GM12864 (cell line): ENCODE results near the gene ZNF138.

ENCODE experiments used
- DNase-seq: peaks from one replicate; pipeline ENCODE4 v3.0.0-alpha.2; 2011; ENCODE audit warnings: low read depth
- H3K4me3 ChIP-seq: 2 replicates; pipeline ENCODE4 v1.5.1; 2011; ENCODE audit warnings: mild to moderate bottlenecking, low read depth, low read length, control low read depth
- TF ChIP-seq, protein P1 (sequence below): IDR thresholded peaks from 2 replicates; pipeline ENCODE4 v1.5.1; 2011; ENCODE audit warnings: low read depth, mild to moderate bottlenecking, moderate library complexity, low read length, control low read depth, inconsistent platforms; ENCODE audit errors: missing control alignments

ZNF138 gene

DNA sequence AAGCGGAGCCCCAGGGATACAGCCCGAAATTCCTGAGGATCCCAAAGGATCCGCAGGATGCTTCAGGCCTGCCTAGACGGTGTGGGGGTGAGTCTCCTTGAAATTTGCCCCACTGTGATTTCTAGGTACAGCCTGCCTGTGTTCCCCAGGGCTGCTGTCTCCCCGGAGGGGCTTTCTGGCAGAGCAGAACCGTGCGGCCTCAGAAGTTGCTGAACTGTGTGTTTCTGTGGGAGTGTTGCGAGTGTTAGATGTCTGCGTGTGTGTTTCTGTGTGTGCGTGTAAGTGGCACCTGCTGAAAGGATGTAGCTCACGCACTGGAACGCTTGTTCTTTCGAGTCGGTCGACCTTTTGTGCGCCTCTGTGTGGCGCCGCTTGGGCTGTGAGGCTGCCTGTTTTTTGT lies 81.0 kb downstream of the ZNF138 start:
- no peak for DNase-seq
- TF ChIP-seq, protein P1, sequence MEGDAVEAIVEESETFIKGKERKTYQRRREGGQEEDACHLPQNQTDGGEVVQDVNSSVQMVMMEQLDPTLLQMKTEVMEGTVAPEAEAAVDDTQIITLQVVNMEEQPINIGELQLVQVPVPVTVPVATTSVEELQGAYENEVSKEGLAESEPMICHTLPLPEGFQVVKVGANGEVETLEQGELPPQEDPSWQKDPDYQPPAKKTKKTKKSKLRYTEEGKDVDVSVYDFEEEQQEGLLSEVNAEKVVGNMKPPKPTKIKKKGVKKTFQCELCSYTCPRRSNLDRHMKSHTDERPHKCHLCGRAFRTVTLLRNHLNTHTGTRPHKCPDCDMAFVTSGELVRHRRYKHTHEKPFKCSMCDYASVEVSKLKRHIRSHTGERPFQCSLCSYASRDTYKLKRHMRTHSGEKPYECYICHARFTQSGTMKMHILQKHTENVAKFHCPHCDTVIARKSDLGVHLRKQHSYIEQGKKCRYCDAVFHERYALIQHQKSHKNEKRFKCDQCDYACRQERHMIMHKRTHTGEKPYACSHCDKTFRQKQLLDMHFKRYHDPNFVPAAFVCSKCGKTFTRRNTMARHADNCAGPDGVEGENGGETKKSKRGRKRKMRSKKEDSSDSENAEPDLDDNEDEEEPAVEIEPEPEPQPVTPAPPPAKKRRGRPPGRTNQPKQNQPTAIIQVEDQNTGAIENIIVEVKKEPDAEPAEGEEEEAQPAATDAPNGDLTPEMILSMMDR, result no peak
- no peak overlapping the region for H3K4me3 ChIP-seq

DNA sequence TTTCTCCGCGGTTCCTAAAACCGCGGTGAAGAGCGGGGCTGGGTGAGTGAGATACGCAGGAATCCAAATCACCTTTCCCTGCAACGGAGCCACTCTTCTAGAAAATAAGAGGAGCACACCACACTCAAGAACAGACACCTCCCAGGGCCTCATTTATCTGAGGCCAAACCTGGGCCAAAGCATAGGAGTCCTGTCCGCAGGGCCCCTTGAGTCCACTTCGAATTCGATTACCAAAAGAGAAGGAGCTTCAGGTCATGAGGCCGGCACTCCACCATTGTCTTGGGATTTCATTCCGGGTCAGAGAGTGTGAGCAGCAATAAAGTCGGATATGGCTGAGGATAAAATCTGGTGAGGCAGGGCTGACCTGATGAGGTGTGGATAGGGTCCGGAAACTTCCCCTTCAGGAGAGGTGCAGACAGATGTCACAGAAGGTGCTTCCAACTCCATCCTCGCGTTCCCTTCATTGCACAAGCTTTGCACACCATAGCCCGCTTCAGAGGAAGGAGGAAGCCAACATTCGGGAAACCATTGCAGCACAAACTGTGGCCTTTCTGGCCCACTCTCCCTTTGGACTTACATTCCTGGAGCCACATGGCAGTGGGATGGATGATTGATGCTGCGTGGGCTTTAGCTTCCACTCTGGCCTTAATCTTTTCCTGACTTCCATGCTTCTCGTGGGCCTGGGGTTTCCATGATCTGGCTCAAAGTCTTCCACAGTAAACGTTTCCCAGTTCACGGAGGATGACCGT lies 81.6 kb downstream of the ZNF138 start:
- TF ChIP-seq, protein P1, result no peak
- no peak overlapping the region for H3K4me3 ChIP-seq
- no peak for DNase-seq

- DNase-seq, result peak; percentile 8
- peak overlapping the region; percentile 9 for H3K4me3 ChIP-seq
Observed at GRCh38 chr7:64876792-64877713, 82.8 kb downstream of the ZNF138 start.

GRCh38 chr7:64877714-64878610 lies 83.7 kb downstream of the ZNF138 start:
- H3K4me3 ChIP-seq, result peak overlapping the region; percentile 9; the same call in 1 of the 2 replicates
- TF ChIP-seq, protein P1, result no peak
- DNase-seq, result no peak

More at GRCh38 chr7:64876792-64877713, 82.8 kb downstream of the ZNF138 start:
- TF ChIP-seq, protein P1, result no peak

DNA sequence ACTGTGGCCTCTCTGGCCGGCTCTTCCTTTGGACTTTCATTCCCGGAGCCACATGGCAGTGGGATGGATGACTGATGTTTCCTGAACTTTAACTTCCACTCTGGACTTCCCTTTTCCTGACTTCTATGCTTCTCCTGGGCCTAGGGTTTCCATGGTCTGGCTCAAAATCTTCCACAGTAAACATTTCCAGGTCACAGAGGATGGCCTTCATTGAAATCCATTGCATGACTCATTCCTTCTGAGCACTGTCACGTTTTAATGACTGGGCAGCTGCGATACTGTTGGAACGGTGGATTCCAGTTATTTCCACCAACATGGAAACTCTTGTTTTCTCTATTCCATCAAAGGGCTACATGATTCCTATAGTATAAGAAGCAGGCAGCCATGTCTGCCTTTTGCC lies 84.5 kb downstream of the ZNF138 start:
- no peak overlapping the region for H3K4me3 ChIP-seq
- no peak for DNase-seq
- TF ChIP-seq, protein P1, result no peak

DNA sequence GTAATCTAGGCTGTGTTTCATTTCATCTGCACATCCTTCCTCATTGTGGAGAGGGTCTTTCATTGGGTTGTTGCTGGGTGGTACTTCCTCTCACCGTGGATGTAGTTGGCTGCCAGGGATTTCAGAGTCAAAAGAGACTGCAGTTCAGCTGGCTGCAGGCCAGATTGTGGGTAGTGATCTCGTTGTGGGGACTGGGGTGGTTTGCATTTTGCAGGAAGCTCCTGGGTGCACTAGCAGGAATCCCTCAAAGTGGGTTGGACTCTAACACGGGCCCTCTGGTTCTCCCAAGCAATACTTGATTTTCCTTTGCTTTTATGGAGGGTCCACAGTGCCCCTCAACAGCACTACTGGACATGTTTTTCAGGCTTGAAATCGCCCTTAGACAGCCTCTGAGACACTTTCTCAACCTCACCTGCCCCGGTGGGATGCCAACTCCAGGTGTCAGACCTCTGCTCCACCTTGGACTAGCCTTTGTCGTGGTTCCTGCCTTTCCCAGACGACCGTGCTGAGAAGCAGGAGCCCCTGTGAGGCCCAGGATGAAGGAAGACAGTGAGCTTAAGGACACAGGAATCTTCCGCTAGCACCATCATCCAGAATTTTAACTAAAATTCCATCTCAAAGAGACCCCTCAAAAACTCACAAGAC lies 85.0 kb downstream of the ZNF138 start:
- H3K4me3 ChIP-seq, result no peak overlapping the region
- no peak for DNase-seq
- TF ChIP-seq, protein P1, result no peak
